HCT116 (cell line): Measurements from ENCODE around the gene DUSP28. TPM values are rescaled to one million over a fixed set of nuclear protein-coding genes. Genes with fewer than 3 reads are reported as not detected.

ENCODE experiments used
- ATAC-seq: fragments of 200-7000 bp; cut with Tn5 transposase; 2 replicates; pipeline ENCODE4 v1.9.1; 2020; ENCODE audit warnings: mild to moderate bottlenecking, moderate library complexity
- BruUV-seq: library from RNA; stranded (reverse); fragments of 400-500 nt; replicated peaks from 2 replicates; lab custom pipeline; 2021; lab: Mats Ljungman, UMichigan
- CTCF ChIA-PET: fragments of 300-600 bp; sonication (Branson Sonifier 250); formaldehyde crosslinking; loops from one replicate; lab custom pipeline; 2021; ENCODE audit warnings: antibody characterized with exemption; lab: Charles Lee
- POLR2A ChIA-PET: fragments of 300-600, 350-600 bp; sonication (Branson Sonifier 250); formaldehyde crosslinking; loops from one replicate; lab custom pipeline; 2021; ENCODE audit warnings: antibody characterized with exemption; lab: Charles Lee
- RAD21 ChIA-PET, 2 experiments: fragments of 300-600 bp; sonication (Branson Sonifier 250); formaldehyde crosslinking; loops; one replicate each; lab custom pipeline; 2023; ENCODE audit warnings: low total read pairs in 2 of 2; ENCODE audit not compliant: uncharacterized antibody in 2 of 2, unreplicated experiment in 2 of 2, low non-redundant PET in 1 of 2; lab: Charles Lee
- DNase-seq: peaks from one replicate; pipeline ENCODE4 v3.0.0-alpha.2; 2010; ENCODE audit warnings: low read depth, low spot score
- H2AFZ ChIP-seq: fragments of 200-600 bp; shearing (Covaris generic), sonication (generic); 2 replicates; pipeline ENCODE4 v1.6.1; 2017; ENCODE audit warnings: low read depth, mixed run types, mixed read lengths, antibody characterized with exemption, low read length; ENCODE audit not compliant: poor library complexity, severe bottlenecking
- H3K27ac ChIP-seq: 2 replicates; pipeline ENCODE4 v1.5.1; 2012; ENCODE audit warnings: low read depth, low read length
- H3K27me3 ChIP-seq: fragments of 200-600 bp; sonication (generic); 2 replicates; pipeline ENCODE4 v1.6.1; 2016; ENCODE audit warnings: mixed run types, low read length, mixed read lengths; ENCODE audit not compliant: insufficient read depth
- H3K36me3 ChIP-seq, 2 experiments: fragments of 200-500 bp in 1 of 2; fragments of 200-600 bp in 1 of 2; sonication (Bioruptor generic) in 1 of 2; sonication (generic) in 1 of 2; 2 replicates each; pipeline versions ENCODE4 v1.5.1 to v1.6.1; 2014 to 2016; ENCODE audit warnings: low read length in 2 of 2, inconsistent platforms in 1 of 2, mixed read lengths in 1 of 2, mixed run types in 1 of 2; ENCODE audit not compliant: insufficient read depth in 2 of 2, control insufficient read depth in 1 of 2
- H3K4me1 ChIP-seq, 2 experiments: fragments of 200-600 bp in 1 of 2; sonication (generic) in 1 of 2; 2 replicates each; pipeline versions ENCODE4 v1.5.1 to v1.6.1; 2012 to 2017; ENCODE audit warnings: low read length in 2 of 2, inconsistent platforms in 1 of 2, mild to moderate bottlenecking in 1 of 2, mixed read lengths in 1 of 2, mixed run types in 1 of 2, moderate library complexity in 1 of 2; ENCODE audit not compliant: insufficient read depth in 2 of 2, control insufficient read depth in 1 of 2
- H3K4me2 ChIP-seq: fragments of 200-600 bp; sonication (generic); 2 replicates; pipeline ENCODE4 v1.6.1; 2017; ENCODE audit warnings: mixed run types, low read length, mixed read lengths
- H3K4me3 ChIP-seq, 2 experiments: fragments of 200-600 bp in 1 of 2; sonication (generic) in 1 of 2; replicated peaks in 1 of 2; 2 replicates each; pipeline ENCODE4 v1.5.1; 2011 to 2016; ENCODE audit warnings: low read length in 2 of 2, control low read depth in 1 of 2, low read depth in 1 of 2, mild to moderate bottlenecking in 1 of 2, mixed read lengths in 1 of 2, mixed run types in 1 of 2
- H3K79me2 ChIP-seq: fragments of 200-600 bp; sonication (generic); 2 replicates; pipeline ENCODE4 v1.6.1; 2017; ENCODE audit warnings: mild to moderate bottlenecking, mixed run types, low read length, moderate library complexity, mixed read lengths; ENCODE audit not compliant: insufficient read depth
- H3K9ac ChIP-seq: fragments of 200-600 bp; sonication (generic); 2 replicates; pipeline ENCODE4 v1.6.1; 2016; ENCODE audit warnings: low read length, mixed read lengths
- H3K9me2 ChIP-seq: fragments of 200-600 bp; sonication (generic), shearing (Covaris generic); 2 replicates; pipeline ENCODE4 v1.6.1; 2017; ENCODE audit warnings: mixed run types, mild to moderate bottlenecking, moderate library complexity; ENCODE audit not compliant: insufficient read depth
- H3K9me3 ChIP-seq, 2 experiments: fragments of 200-500 bp in 1 of 2; fragments of 200-600 bp in 1 of 2; sonication (Bioruptor generic) in 1 of 2; sonication (generic) in 1 of 2; 2 replicates each; pipeline ENCODE4 v1.6.1; 2014 to 2017; ENCODE audit warnings: low read length in 2 of 2, mixed read lengths in 2 of 2, inconsistent platforms in 1 of 2, low read depth in 1 of 2, mild to moderate bottlenecking in 1 of 2, mixed run types in 1 of 2, moderate library complexity in 1 of 2; ENCODE audit not compliant: control insufficient read depth in 1 of 2, insufficient read depth in 1 of 2
- H4K20me1 ChIP-seq: fragments of 200-600 bp; sonication (generic), shearing (Covaris generic); 2 replicates; pipeline ENCODE4 v1.6.1; 2017; ENCODE audit warnings: mixed run types, mild to moderate bottlenecking, moderate library complexity; ENCODE audit not compliant: insufficient read depth
- CBX3 ChIP-seq: IDR thresholded peaks from 2 replicates; pipeline ENCODE4 v1.6.1; 2012; ENCODE audit warnings: low read depth
- CEBPB ChIP-seq: IDR thresholded peaks from 2 replicates; pipeline ENCODE4 v1.6.1; 2012; ENCODE audit warnings: low read depth
- CTCF ChIP-seq, 3 experiments: fragments of 200-600 bp in 1 of 3; sonication (generic) in 1 of 3; IDR thresholded peaks in 2 of 3; conservative IDR thresholded peaks in 1 of 3; 2 replicates each; pipeline ENCODE4 v1.5.1; 2012 to 2017; ENCODE audit warnings: low read depth in 2 of 3, low read length in 2 of 3, antibody characterized with exemption in 1 of 3, borderline replicate concordance in 1 of 3, control low read depth in 1 of 3, mild to moderate bottlenecking in 1 of 3, mixed read lengths in 1 of 3, mixed run types in 1 of 3, moderate library complexity in 1 of 3; ENCODE audit not compliant: insufficient read depth in 1 of 3
- EZH2 ChIP-seq: fragments of 200-600 bp; sonication (generic); IDR thresholded peaks from 2 replicates; pipeline ENCODE4 v1.6.1; 2017; ENCODE audit warnings: antibody characterized with exemption, mixed run types
- JUND ChIP-seq: IDR thresholded peaks from 2 replicates; pipeline ENCODE4 v1.6.1; 2012
- POLR2A ChIP-seq: IDR thresholded peaks from 2 replicates; pipeline ENCODE4 v1.7.0; 2011; ENCODE audit warnings: borderline replicate concordance; ENCODE audit not compliant: insufficient read depth, insufficient read length; ENCODE audit errors: extremely low read depth
- RAD21 ChIP-seq: IDR thresholded peaks from 2 replicates; pipeline ENCODE4 v1.6.1; 2012; ENCODE audit warnings: low read depth, mild to moderate bottlenecking
- REST ChIP-seq: IDR thresholded peaks from 2 replicates; pipeline ENCODE4 v1.6.1; 2012; ENCODE audit warnings: low read depth
- SIN3A ChIP-seq: IDR thresholded peaks from 2 replicates; pipeline ENCODE4 v1.6.1; 2012; ENCODE audit warnings: low read depth
- SP1 ChIP-seq: IDR thresholded peaks from 2 replicates; pipeline ENCODE4 v1.6.1; 2012; ENCODE audit warnings: low read depth
- SRF ChIP-seq: IDR thresholded peaks from 2 replicates; pipeline ENCODE4 v1.6.1; 2012; ENCODE audit warnings: low read depth
- ZBTB33 ChIP-seq: IDR thresholded peaks from 2 replicates; pipeline ENCODE4 v1.6.1; 2011; ENCODE audit warnings: mild to moderate bottlenecking, low read length, moderate library complexity; ENCODE audit not compliant: insufficient replicate concordance; ENCODE audit errors: extremely low read depth
- ZFX ChIP-seq: fragments of 450-650 bp; IDR thresholded peaks from 2 replicates; pipeline ENCODE4 v1.6.1; 2017
- ZNF274 ChIP-seq: fragments of 200-500 bp; sonication (Bioruptor generic); IDR thresholded peaks from 2 replicates; pipeline ENCODE4 v1.6.1; 2014; ENCODE audit warnings: mild to moderate bottlenecking, low read depth, low read length, inconsistent platforms
- intact Hi-C: fragments of 100-400 bp; cut with micrococcal nuclease; formaldehyde crosslinking; loops from 2 replicates; pipeline ENCODE4 v1.10.0; 2022
- total RNA-seq: library from RNA; stranded (reverse); gene quantifications from one replicate; pipeline ENCODE4 v1.2.1, GENCODE V29; 2021; ENCODE audit not compliant: unreplicated experiment

DUSP28 gene
- total RNA-seq, 1 experiment from 2014 or later, result 5.6 TPM

- TF ChIP-seq ZNF274 (no peak), CBX3 (no peak)
Measured at GRCh38 chr2:240564561-240565332, 4.6 kb downstream of the DUSP28 start (continued).

GRCh38 chr2:240565333-240566202 is 5.4 kb downstream of the DUSP28 start:
- H4K20me1 ChIP-seq, result no peaks in the 10 kb centered on the region
- peak overlapping the region; percentile 55 to 63 for H3K4me3 ChIP-seq
- ChIA-PET CTCF (interaction anchor here (0.6 to 3.4 kb wide), 9 partner anchors 9 to 332 kb away, joined by 3 to 48 read pairs (median 6); partner anchors contain the start of gene CAPN10), POLR2A (interaction anchor here (0.9 to 2.0 kb wide), 5 partner anchors 9 to 131 kb away, joined by 3 to 23 read pairs (median 4); partner anchors contain the start of gene CAPN10), RAD21 (interaction anchor here (0.7 to 2.0 kb wide), 6 partner anchors 9 to 127 kb away, joined by 3 to 6 read pairs (median 4); partner anchors contain the start of gene CAPN10 (in 1 of the 2))
- no peak overlapping the region for H2AFZ ChIP-seq
- no peaks in the 10 kb centered on the region for H3K9me2 ChIP-seq
- H3K4me2 ChIP-seq, result peak overlapping the region; percentile 86
- intact Hi-C loops, result loop anchor here (1.0 to 10.0 kb wide), 3 partner anchors 14 to 331 kb away; no protein-coding TSS in a partner anchor
- peak; percentile 87 for DNase-seq
- peaks cover 35% of the 10 kb centered on the region for H3K79me2 ChIP-seq
- no peaks in the 10 kb centered on the region for H3K27me3 ChIP-seq
- peak; percentile 40 for ATAC-seq
- BruUV-seq, result TSS peak; percentile 41
- H3K4me1 ChIP-seq, result peaks cover 51 to 73% of the 10 kb centered on the region in 2 experiments
- no peaks in the 10 kb centered on the region for H3K9me3 ChIP-seq
- peak overlapping the region; percentile 100 for H3K27ac ChIP-seq
- peaks cover 0 to 7% of the 10 kb centered on the region in 2 experiments; a peak in 1 of 4 replicates for H3K36me3 ChIP-seq
- H3K9ac ChIP-seq, result peak overlapping the region; percentile 87
- no peak for TF ChIP-seq CTCF (IDR thresholded peaks at IDR 0.05 in 2 of 3, conservative IDR thresholded peaks at IDR 0.05 in 1 of 3; ENCODE audit: borderline replicate concordance in 1 of 3, insufficient read depth in 1 of 3, low read depth in 2 of 3, low read length in 2 of 3)
- TF ChIP-seq RAD21, result no peak
- no peak for TF ChIP-seq REST
- no peak for TF ChIP-seq ZNF274
- peak; percentile 33; the same call in 1 of the 2 replicates for TF ChIP-seq ZFX
- no peak for TF ChIP-seq SRF
- TF ChIP-seq POLR2A, result peak; percentile 26
- TF ChIP-seq EZH2, result no peak
- no peak for TF ChIP-seq CEBPB
- no peak for TF ChIP-seq SP1
- no peak for TF ChIP-seq SIN3A
- TF ChIP-seq JUND, result no peak
- no peak for TF ChIP-seq ZBTB33
- TF ChIP-seq CBX3, result no peak
